ENCODE measurements around the gene NT5C3B.
A peak's percentile ranks its signal among the peaks of the same experiment; 100 is the strongest.

- TF ChIP-seq CTCF (IDR thresholded peaks at IDR 0.05; ENCODE audit: low read depth, low read length) (peak; percentile 92), EZH2phosphoT487 (IDR thresholded peaks at IDR 0.05; ENCODE audit: low read depth) (no peak)
These were observed 34.4 kb downstream of the NT5C3B start for GRCh38 chr17:41801374-41802271.
